Hepatocyte (in vitro differentiated cells): ENCODE results near the gene MRE11. TPM values are rescaled to one million over a fixed set of nuclear protein-coding genes. Genes with fewer than 3 reads are reported as not detected.

Experiments used
- DNase-seq: peaks from one replicate; pipeline ENCODE4 v3.0.0-alpha.2; 2016; ENCODE audit warnings: low spot score
- H2AFZ ChIP-seq: fragments of 200-600 bp; sonication (generic); 2 replicates; pipeline ENCODE4 v1.6.0; 2016; ENCODE audit warnings: antibody characterized with exemption, mild to moderate bottlenecking
- H3K27ac ChIP-seq: fragments of 200-600 bp; sonication (generic); 2 replicates; pipeline ENCODE4 v1.5.1; 2016; ENCODE audit warnings: mild to moderate bottlenecking
- H3K27me3 ChIP-seq: fragments of 200-600 bp; sonication (generic); 2 replicates; pipeline ENCODE4 v1.6.1; 2016
- H3K36me3 ChIP-seq: fragments of 200-600 bp; sonication (generic); replicated peaks from 2 replicates; pipeline ENCODE4 v1.5.1; 2016; ENCODE audit warnings: low read depth; ENCODE audit not compliant: insufficient read depth
- H3K4me1 ChIP-seq: fragments of 200-600 bp; sonication (generic); 2 replicates; pipeline ENCODE4 v1.5.1; 2016; ENCODE audit warnings: mild to moderate bottlenecking, moderate library complexity; ENCODE audit not compliant: insufficient read depth
- H3K4me2 ChIP-seq: fragments of 200-600 bp; sonication (generic); 2 replicates; pipeline ENCODE4 v1.6.0; 2016
- H3K4me3 ChIP-seq: fragments of 200-600 bp; sonication (generic); 2 replicates; pipeline ENCODE4 v1.5.1; 2016; ENCODE audit warnings: mild to moderate bottlenecking
- H3K79me2 ChIP-seq: fragments of 200-600 bp; sonication (generic); 2 replicates; pipeline ENCODE4 v1.6.0; 2017; ENCODE audit warnings: mild to moderate bottlenecking
- H3K9me2 ChIP-seq: fragments of 200-600 bp; sonication (generic); replicated peaks from 2 replicates; pipeline ENCODE4 v1.6.0; 2017; ENCODE audit warnings: mild to moderate bottlenecking; ENCODE audit not compliant: insufficient read depth
- H3K9me3 ChIP-seq: fragments of 200-600 bp; sonication (generic); 2 replicates; pipeline ENCODE4 v1.5.1; 2016; ENCODE audit warnings: low read depth, mild to moderate bottlenecking
- H4K20me1 ChIP-seq: fragments of 200-600 bp; sonication (generic); 2 replicates; pipeline ENCODE4 v1.6.0; 2016; ENCODE audit warnings: mild to moderate bottlenecking; ENCODE audit not compliant: insufficient read depth, poor library complexity, severe bottlenecking
- CTCF ChIP-seq: fragments of 200-600 bp; sonication (generic); IDR thresholded peaks from 2 replicates; pipeline ENCODE4 v1.5.1; 2016; ENCODE audit warnings: antibody characterized with exemption, mild to moderate bottlenecking; ENCODE audit not compliant: poor library complexity
- EZH2 ChIP-seq: fragments of 200-600 bp; sonication (generic); IDR thresholded peaks from 2 replicates; pipeline ENCODE4 v1.6.1; 2016; ENCODE audit warnings: antibody characterized with exemption, mild to moderate bottlenecking, borderline replicate concordance
- EZH2phosphoT487 ChIP-seq: fragments of 200-600 bp; sonication (generic); IDR thresholded peaks from one replicate; pipeline ENCODE4 v1.6.1; 2018; ENCODE audit warnings: antibody characterized with exemption, mild to moderate bottlenecking, low read depth, moderate library complexity; ENCODE audit not compliant: unreplicated experiment, severe bottlenecking
- WGBS: methylation state at CpG from one replicate; pipeline ENCODE4 v1.1.6; 2016; ENCODE audit warnings: low lambda C conversion rate; ENCODE audit errors: missing lambda C conversion rate; 5-methylcytosine and 5-hydroxymethylcytosine counted together
- polyA plus RNA-seq: library from polyadenylated mRNA; unstranded; fragments of >200 nt; fragmentation: Nextera tagmentation; extraction: Ambion mirVana; gene quantifications from 2 replicates; pipeline ENCODE4 v1.2.1, GENCODE V29; 2016
- total RNA-seq: library from RNA; depleted of rRNA; stranded (reverse); fragments of >200 nt; gene quantifications from 2 replicates; pipeline ENCODE4 v1.2.3, GENCODE V29; 2014

The MRE11 gene
- total and polyA plus RNA-seq, 2 experiments from 2014 or later = 9.4 to 17.6 TPM

- Histone ChIP-seq H3K36me3 (no peaks in the 10 kb centered on the region), H3K4me1 (no peaks in the 10 kb centered on the region), H3K27ac (no peak overlapping the region), H2AFZ (no peak overlapping the region), H3K9me2 (no peaks in the 10 kb centered on the region), H3K27me3 (no peaks in the 10 kb centered on the region), H3K79me2 (no peaks in the 10 kb centered on the region), H3K4me2 (no peak overlapping the region), H3K9me3 (no peaks in the 10 kb centered on the region), H4K20me1 (no peaks in the 10 kb centered on the region), H3K4me3 (no peak overlapping the region)
- 98% methylated on average over 2 of the region's 2 CpGs for WGBS
- TF ChIP-seq CTCF (no peak), EZH2phosphoT487 (no peak), EZH2 (no peak)
- DNase-seq = no peak
Measured at GRCh38 chr11:94452988-94453387, 40.7 kb downstream of the MRE11 start.

DNA sequence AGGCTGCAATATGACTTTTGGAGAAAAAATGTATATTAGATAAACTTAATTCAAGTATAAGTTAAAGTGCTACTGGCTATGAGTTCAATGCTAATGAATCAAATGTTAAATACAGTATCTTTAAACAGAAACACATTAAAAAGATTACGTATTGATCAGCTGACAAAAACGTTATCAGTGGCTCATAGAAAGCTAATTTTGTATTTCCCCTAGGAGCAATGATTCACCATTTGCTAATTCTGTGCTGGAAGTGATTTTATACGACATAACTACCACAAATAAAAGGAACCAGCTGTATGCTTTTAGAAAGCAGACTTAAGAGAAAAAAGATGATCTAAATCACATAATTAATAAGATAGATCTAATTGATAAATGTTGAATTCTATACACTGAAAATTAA, 43.6 kb downstream of the MRE11 start:
- no peak for TF ChIP-seq CTCF
- no peak for TF ChIP-seq EZH2
- no peak for TF ChIP-seq EZH2phosphoT487
- 79% methylated on average over 3 of the region's 3 CpGs for WGBS
- H3K9me2 ChIP-seq = no peaks in the 10 kb centered on the region
- H3K4me1 ChIP-seq = no peaks in the 10 kb centered on the region
- no peaks in the 10 kb centered on the region for H3K9me3 ChIP-seq
- no peaks in the 10 kb centered on the region for H3K27me3 ChIP-seq
- DNase-seq = no peak
- H3K27ac ChIP-seq = no peak overlapping the region
- no peaks in the 10 kb centered on the region for H3K36me3 ChIP-seq
- no peak overlapping the region for H3K4me3 ChIP-seq
- H2AFZ ChIP-seq = no peak overlapping the region
- no peaks in the 10 kb centered on the region for H3K79me2 ChIP-seq
- no peak overlapping the region for H3K4me2 ChIP-seq
- no peaks in the 10 kb centered on the region for H4K20me1 ChIP-seq

- WGBS = 91% methylated on average over 2 of the region's 2 CpGs
- Histone ChIP-seq H3K4me2 (no peak overlapping the region), H3K27ac (peak overlapping the region; percentile 46), H3K79me2 (no peaks in the 10 kb centered on the region), H3K9me3 (no peaks in the 10 kb centered on the region), H4K20me1 (no peaks in the 10 kb centered on the region), H3K27me3 (no peaks in the 10 kb centered on the region), H3K4me3 (no peak overlapping the region), H3K9me2 (no peaks in the 10 kb centered on the region), H2AFZ (no peak overlapping the region), H3K36me3 (no peaks in the 10 kb centered on the region), H3K4me1 (no peaks in the 10 kb centered on the region)
- TF ChIP-seq EZH2 (no peak), CTCF (no peak), EZH2phosphoT487 (no peak)
- DNase-seq = peak; percentile 36
Measured at GRCh38 chr11:94449437-94449836, 44.2 kb downstream of the MRE11 start.

DNA sequence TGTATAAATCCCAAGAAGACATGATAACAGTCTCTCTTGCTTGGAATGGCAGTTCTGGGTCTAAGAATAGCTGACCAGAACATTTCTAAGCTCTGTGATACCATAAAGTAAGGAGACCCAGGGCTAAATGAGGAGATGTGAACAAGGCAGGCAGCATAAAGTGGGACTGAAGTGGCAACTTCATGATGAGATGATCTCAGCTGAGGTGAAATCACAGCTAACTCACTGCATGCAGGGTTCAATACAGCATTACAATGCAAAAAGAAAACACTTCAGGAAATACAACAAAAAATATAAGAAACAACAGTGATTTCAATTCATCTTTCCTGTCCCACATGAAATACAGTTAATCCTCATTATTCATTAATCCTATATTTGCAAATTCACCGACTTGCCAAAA, 44.6 kb downstream of the MRE11 start:
- Histone ChIP-seq H3K36me3 (no peaks in the 10 kb centered on the region), H3K4me3 (no peak overlapping the region), H3K27ac (peak overlapping the region; percentile 46), H3K9me2 (no peaks in the 10 kb centered on the region), H3K4me1 (no peaks in the 10 kb centered on the region), H3K79me2 (no peaks in the 10 kb centered on the region), H3K9me3 (no peaks in the 10 kb centered on the region), H3K4me2 (no peak overlapping the region), H3K27me3 (no peaks in the 10 kb centered on the region), H2AFZ (no peak overlapping the region), H4K20me1 (no peaks in the 10 kb centered on the region)
- no peak for DNase-seq
- TF ChIP-seq EZH2phosphoT487 (no peak), EZH2 (no peak), CTCF (no peak)
- WGBS = 100% methylated on average over 1 of the region's 1 CpG
